ENCODE data around the gene CYBB. TPM values are rescaled to one million over a fixed set of nuclear protein-coding genes. Genes with fewer than 3 reads are reported as not detected.

CYBB gene
- total RNA-seq, 1 donor: not detected

GRCh38 chrX:37825215-37825842 lies 45.5 kb downstream of the CYBB start:
- TF ChIP-seq, protein P1, sequence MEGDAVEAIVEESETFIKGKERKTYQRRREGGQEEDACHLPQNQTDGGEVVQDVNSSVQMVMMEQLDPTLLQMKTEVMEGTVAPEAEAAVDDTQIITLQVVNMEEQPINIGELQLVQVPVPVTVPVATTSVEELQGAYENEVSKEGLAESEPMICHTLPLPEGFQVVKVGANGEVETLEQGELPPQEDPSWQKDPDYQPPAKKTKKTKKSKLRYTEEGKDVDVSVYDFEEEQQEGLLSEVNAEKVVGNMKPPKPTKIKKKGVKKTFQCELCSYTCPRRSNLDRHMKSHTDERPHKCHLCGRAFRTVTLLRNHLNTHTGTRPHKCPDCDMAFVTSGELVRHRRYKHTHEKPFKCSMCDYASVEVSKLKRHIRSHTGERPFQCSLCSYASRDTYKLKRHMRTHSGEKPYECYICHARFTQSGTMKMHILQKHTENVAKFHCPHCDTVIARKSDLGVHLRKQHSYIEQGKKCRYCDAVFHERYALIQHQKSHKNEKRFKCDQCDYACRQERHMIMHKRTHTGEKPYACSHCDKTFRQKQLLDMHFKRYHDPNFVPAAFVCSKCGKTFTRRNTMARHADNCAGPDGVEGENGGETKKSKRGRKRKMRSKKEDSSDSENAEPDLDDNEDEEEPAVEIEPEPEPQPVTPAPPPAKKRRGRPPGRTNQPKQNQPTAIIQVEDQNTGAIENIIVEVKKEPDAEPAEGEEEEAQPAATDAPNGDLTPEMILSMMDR (IDR thresholded peaks at IDR 0.05; ENCODE audit: insufficient read depth, low read length): peak; percentile 88
- peak; percentile 49 for DNase-seq (ENCODE audit: low read depth)
- no peak overlapping the region for H3K4me3 ChIP-seq (ENCODE audit: low read depth, low read length)

GRCh38 chrX:37829721-37830120 lies 49.9 kb downstream of the CYBB start:
- no peak for DNase-seq (ENCODE audit: low read depth)
- H3K4me3 ChIP-seq (ENCODE audit: low read depth, low read length): no peak overlapping the region
- TF ChIP-seq, protein P1 (IDR thresholded peaks at IDR 0.05; ENCODE audit: insufficient read depth, low read length): no peak

- no peak overlapping the region for H3K4me3 ChIP-seq (ENCODE audit: low read depth, low read length)
- TF ChIP-seq, protein P1 (IDR thresholded peaks at IDR 0.05; ENCODE audit: insufficient read depth, low read length): no peak
- DNase-seq (ENCODE audit: low read depth): no peak
Observed at GRCh38 chrX:37830371-37830770, 50.5 kb downstream of the CYBB start.

- DNase-seq (ENCODE audit: low read depth): no peak
- TF ChIP-seq, protein P1 (IDR thresholded peaks at IDR 0.05; ENCODE audit: insufficient read depth, low read length): no peak
- H3K4me3 ChIP-seq (ENCODE audit: low read depth, low read length): no peak overlapping the region
Observed at GRCh38 chrX:37834937-37835336, 55.1 kb downstream of the CYBB start.

DNA sequence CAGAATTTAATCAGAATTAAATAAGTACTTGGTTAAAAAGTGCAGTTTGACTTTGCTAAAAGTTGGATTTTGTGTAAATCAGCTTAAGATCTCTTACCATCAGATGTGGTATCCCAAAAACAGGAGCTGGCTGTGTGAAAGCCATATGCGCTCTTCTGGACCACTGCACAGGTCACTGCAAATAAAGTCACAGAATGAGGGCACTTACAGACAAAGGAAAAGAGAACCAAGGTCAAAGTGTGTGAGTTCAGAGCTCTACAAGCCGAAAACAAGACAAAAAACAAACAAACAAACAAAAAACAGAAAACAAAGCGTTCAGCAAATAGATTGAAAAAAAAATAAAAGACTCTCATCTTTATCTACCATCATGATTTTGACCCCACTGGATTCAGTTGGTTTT lies 61.1 kb downstream of the CYBB start:
- TF ChIP-seq, protein P1 (IDR thresholded peaks at IDR 0.05; ENCODE audit: insufficient read depth, low read length): no peak
- no peak for DNase-seq (ENCODE audit: low read depth)
- H3K4me3 ChIP-seq (ENCODE audit: low read depth, low read length): no peak overlapping the region

DNA sequence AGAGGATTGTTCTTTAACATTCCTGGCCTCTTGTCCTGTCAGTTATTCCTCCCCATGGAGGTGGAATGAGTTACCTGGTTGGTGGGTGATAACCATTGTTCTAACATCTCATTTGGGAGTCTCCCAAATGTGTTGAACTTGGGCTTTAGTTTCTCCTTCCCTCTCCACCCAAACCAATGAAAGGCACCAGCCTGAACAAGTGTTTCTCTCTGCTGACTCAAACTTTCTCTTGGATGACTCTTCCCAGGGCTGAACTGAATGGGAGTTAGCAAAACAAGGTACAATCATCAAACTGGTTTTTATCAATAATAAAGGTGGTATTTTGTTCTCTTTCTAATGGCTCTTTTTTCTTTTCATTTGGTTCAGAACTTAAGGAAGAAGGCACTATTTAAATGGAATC lies 64.8 kb downstream of the CYBB start:
- H3K4me3 ChIP-seq (ENCODE audit: low read depth, low read length): no peak overlapping the region
- TF ChIP-seq, protein P1 (IDR thresholded peaks at IDR 0.05; ENCODE audit: insufficient read depth, low read length): no peak
- no peak for DNase-seq (ENCODE audit: low read depth)

DNA sequence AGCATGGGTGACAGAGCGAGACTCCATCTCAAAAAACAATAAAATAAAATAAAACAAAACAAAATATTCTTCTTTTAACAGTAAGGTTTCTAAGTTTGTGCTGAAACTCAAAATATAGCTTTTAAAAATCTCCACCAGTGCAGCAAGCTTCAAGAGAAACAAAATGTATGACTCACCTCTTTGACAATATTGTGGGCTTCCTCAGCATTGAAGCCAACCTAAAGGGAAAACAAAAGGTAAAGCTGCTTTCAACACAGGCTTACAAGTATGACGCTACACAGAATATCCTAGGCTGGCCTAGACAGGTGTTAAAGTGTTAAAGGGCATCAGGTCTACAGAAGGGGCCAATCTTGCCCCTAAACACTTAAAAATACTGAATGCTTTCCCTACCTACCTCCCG lies 66.3 kb downstream of the CYBB start:
- peak overlapping the region; percentile 35 for H3K4me3 ChIP-seq (ENCODE audit: low read depth, low read length)
- TF ChIP-seq, protein P1 (IDR thresholded peaks at IDR 0.05; ENCODE audit: insufficient read depth, low read length): no peak
- no peak for DNase-seq (ENCODE audit: low read depth)
